GM12872 (cell line): ENCODE results near the gene PPP1R1C.

Source experiments
- TF ChIP-seq, protein P1 (sequence below): IDR thresholded peaks from 3 replicates; pipeline ENCODE4 v1.5.1; 2011; ENCODE audit warnings: low read depth, mild to moderate bottlenecking, low read length, moderate library complexity; ENCODE audit not compliant: insufficient read depth

PPP1R1C gene

GRCh38 chr2:182133195-182133891 lies 147.7 kb downstream of the PPP1R1C start:
- TF ChIP-seq, protein P1, sequence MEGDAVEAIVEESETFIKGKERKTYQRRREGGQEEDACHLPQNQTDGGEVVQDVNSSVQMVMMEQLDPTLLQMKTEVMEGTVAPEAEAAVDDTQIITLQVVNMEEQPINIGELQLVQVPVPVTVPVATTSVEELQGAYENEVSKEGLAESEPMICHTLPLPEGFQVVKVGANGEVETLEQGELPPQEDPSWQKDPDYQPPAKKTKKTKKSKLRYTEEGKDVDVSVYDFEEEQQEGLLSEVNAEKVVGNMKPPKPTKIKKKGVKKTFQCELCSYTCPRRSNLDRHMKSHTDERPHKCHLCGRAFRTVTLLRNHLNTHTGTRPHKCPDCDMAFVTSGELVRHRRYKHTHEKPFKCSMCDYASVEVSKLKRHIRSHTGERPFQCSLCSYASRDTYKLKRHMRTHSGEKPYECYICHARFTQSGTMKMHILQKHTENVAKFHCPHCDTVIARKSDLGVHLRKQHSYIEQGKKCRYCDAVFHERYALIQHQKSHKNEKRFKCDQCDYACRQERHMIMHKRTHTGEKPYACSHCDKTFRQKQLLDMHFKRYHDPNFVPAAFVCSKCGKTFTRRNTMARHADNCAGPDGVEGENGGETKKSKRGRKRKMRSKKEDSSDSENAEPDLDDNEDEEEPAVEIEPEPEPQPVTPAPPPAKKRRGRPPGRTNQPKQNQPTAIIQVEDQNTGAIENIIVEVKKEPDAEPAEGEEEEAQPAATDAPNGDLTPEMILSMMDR: no peak

DNA sequence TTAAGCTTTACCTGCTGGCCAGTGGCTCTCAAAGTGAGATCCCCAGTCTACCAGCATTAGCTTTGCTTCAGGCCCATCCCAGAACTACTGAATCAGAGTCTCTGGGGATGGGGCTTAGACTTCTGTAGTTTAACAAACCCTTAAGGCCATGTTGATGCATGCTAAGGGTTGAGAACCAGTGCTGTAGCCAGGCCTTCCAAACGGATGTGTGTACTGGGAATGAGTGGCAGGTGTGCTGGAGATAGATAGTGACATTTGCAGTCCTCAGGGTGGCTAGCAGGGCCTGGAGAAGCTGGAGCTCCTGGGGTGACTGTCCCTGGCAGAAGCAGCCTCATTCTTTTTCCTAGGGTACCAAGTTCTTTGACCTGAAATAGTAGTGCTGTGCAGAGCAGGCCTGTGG lies 148.5 kb downstream of the PPP1R1C start:
- TF ChIP-seq, protein P1: no peak

DNA sequence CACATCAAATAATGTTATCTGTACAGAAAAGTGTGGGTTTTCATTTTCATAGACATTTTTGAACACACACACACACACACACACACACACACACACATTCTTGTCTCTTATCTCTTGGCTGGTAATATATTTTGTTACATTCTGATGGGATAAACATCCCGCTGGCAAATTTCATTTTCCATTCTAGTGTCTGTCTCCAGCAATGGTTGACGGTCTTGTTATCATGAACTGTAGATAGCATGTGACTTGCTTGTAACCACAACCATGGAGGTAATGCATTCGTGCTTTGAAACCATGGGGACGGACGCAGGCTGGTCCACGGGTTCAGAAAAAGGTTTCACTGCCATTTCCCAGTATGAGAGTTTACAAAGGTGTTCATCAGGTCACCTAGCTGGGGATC lies 156.4 kb downstream of the PPP1R1C start:
- TF ChIP-seq, protein P1: no peak

DNA sequence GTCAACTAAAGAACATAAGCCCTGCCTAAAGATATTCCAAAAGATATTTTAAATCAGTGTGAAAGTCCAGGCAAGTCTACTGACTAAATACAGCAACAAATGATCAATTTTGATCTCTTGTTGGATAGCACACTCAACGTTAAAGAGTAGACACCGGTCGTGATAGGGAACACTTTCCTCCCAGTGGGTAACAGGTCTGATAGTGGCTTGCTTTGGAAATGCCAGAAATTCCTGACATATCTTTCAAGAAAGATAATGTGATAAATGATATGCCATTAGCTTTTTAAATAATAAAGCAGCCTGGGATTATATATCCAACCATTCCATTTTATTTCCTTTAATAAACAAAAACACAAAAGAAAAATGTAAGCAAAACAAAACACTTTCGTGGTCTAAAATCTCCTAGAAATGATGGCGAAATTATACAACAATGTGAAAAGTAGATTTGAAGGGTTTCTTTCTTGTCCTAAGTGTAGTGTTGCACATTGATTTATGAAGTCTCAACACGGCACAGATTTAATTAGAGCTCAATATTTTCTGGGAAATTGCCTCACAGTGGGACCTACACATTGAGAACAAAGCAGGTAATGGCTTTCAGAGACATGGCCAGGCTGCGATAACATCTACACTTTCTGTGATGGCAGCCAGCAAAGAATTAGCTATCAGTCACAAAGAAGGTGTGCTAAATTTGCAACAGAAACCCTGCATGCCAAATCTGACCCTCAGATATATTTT lies 158.6 kb downstream of the PPP1R1C start:
- TF ChIP-seq, protein P1: no peak

DNA sequence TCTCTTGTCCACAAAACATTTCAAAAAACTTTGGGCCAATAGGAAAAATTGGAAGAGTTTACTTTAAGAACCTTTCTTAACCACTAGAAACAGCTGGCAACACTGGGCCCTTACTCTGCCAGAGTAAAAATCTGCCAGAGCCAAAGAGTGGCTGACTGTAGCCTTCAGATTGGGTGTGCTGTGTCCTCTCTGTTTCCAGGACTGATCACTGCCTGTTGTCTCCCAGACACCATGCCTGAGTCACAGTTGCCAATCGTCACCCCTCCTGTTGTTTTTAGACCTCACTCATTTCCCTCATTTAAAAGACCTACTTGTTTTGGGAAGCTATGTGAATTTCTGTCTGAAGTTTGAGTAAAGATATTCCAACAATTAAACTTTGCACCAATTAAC lies 159.1 kb downstream of the PPP1R1C start:
- TF ChIP-seq, protein P1: no peak

- TF ChIP-seq, protein P1: no peak
These were observed 162.7 kb downstream of the PPP1R1C start for GRCh38 chr2:182148344-182148743.

- TF ChIP-seq, protein P1: no peak
These were observed 178.2 kb downstream of the PPP1R1C start for GRCh38 chr2:182163878-182164277.
